Motor neuron (in vitro differentiated cells): Measurements from ENCODE around the gene TSPAN13. TPM values are rescaled to one million over a fixed set of nuclear protein-coding genes. Genes with fewer than 3 reads are reported as not detected.
"Not testable (repeated sequence)": the region's sequence is repeated elsewhere in the genome, so short reads cannot be mapped to it uniquely, and the experiment has no call there.

Source experiments
- ATAC-seq, 8 experiments: fragments of 200-7000 bp; cut with Tn5 transposase; replicated peaks in 6 of 8; 2 replicates each; pipeline ENCODE4 v1.8.0; 2021; ENCODE audit warnings: mild to moderate bottlenecking in 8 of 8, moderate library complexity in 8 of 8
- H3K27ac ChIP-seq, 2 donors: fragments of 250-450 bp; sonication (Bioruptor Pico); 2 replicates each; pipeline ENCODE4 v1.9.0; 2021; ENCODE audit warnings: antibody characterized with exemption in 2 of 2, mild to moderate bottlenecking in 2 of 2, moderate library complexity in 1 of 2
- H3K4me1 ChIP-seq, 2 donors: fragments of 250-450 bp; sonication (Bioruptor Pico); replicated peaks in 1 of 2; 2 replicates each; pipeline ENCODE4 v1.6.1; 2021; ENCODE audit warnings: antibody characterized with exemption in 2 of 2, mild to moderate bottlenecking in 2 of 2, moderate library complexity in 1 of 2
- H3K4me3 ChIP-seq, 5 donors: fragments of 250-450 bp; sonication (Bioruptor Pico); 2 replicates each; pipeline ENCODE4 v1.9.0; 2021; ENCODE audit warnings: antibody characterized with exemption in 5 of 5, mild to moderate bottlenecking in 5 of 5, moderate library complexity in 4 of 5
- WGBS, 10 experiments: fragments of 450-650 bp; shearing (Covaris generic); methylation state at CpG; one replicate each; pipeline ENCODE4 v1.0.0; 2022; 5-methylcytosine and 5-hydroxymethylcytosine counted together
- in situ Hi-C, 9 experiments: fragments of 400-800 bp; cut with MboI; loops; one replicate each; pipeline ENCODE4 v1.15.0; 2021; ENCODE audit warnings: low sequenced_read_pairs in 9 of 9, low pct_unique_long_range_greater_than_20kb in 2 of 9; ENCODE audit not compliant: unreplicated experiment in 9 of 9
- total RNA-seq, 8 experiments: library from RNA; unstranded; fragments of 300-600 nt; gene quantifications; 2 replicates each; pipeline versions ENCODE4 v1.2.3 to v1.2.4, GENCODE V29; 2022

Gene TSPAN13
- total RNA-seq, 8 experiments from 2014 or later: 0.51 to 99.1 (median 67.3) TPM

- in situ Hi-C loops: no loop called here
- Histone ChIP-seq H3K27ac (no peak overlapping the region), H3K4me3 (no peak overlapping the region), H3K4me1 (no peaks in the 10 kb centered on the region)
- ATAC-seq: no peak
- WGBS, 10 experiments: 65 to 95% (median 88%) methylated on average over 2 of the region's 2 CpGs; no CpG with 5 or more reads in 2 of the 10 experiments
Measured at GRCh38 chr7:16765436-16765859, 11.9 kb downstream of the TSPAN13 start.

DNA sequence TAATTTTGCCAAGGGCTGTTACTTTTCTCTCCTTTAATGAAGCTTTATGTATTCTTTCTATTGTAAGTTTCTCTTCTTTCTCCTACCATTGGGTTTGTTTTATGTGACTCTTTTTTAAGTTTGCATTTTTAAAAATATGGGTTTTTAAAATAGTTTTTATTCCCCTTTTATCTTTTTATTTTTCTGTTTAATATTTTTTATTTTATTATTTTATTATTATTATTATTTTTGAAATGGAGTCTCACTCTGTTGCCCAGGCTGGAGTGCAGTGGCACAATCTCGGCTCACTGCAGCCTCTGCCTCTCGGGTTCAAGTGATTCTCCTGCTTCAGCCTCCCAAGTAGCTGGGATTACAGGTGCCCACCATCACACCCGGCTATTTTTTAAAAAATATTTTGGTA lies 16.4 kb downstream of the TSPAN13 start:
- WGBS, 10 experiments: 88 to 100% (median 100%) methylated on average over 1 to 3 of the region's 3 CpGs; no CpG with 5 or more reads in 3 of the 10 experiments

GRCh38 chr7:16770657-16771329 lies 17.2 kb downstream of the TSPAN13 start:
- ATAC-seq: no peak
- in situ Hi-C loops: no loop called here
- 60 to 100% (median 90%) methylated on average over 1 to 6 of the region's 6 CpGs; no CpG with 5 or more reads in 1 of the 10 experiments for WGBS, 10 experiments
- Histone ChIP-seq H3K4me1 (no peaks in the 10 kb centered on the region), H3K27ac (no peak overlapping the region), H3K4me3 (no peak overlapping the region)

More for the DNA sequence above, 16.4 kb downstream of the TSPAN13 start:
- ATAC-seq, H3K27ac ChIP-seq, in situ Hi-C loops, H3K4me3 ChIP-seq, H3K4me1 ChIP-seq: not testable (repeated sequence)

GRCh38 chr7:16773326-16773725 lies 19.8 kb downstream of the TSPAN13 start:
- no peak for ATAC-seq
- in situ Hi-C loops: no loop called here

GRCh38 chr7:16773884-16774283 lies 20.3 kb downstream of the TSPAN13 start:
- in situ Hi-C loops: no loop called here
- no peak for ATAC-seq
- Histone ChIP-seq H3K4me3 (no peak overlapping the region), H3K27ac (no peak overlapping the region), H3K4me1 (peaks cover 3 to 6% of the 10 kb centered on the region in 2 donors)
- WGBS, 10 experiments: 81 to 100% (median 100%) methylated on average over 1 to 2 of the region's 2 CpGs; no CpG with 5 or more reads in 3 of the 10 experiments

More at GRCh38 chr7:16773326-16773725, 19.8 kb downstream of the TSPAN13 start:
- WGBS, 10 experiments: 17 to 100% (median 68%) methylated on average over 1 to 2 of the region's 2 CpGs
- Histone ChIP-seq H3K4me1 (peaks cover 0 to 2% of the 10 kb centered on the region in 2 donors), H3K27ac (no peak overlapping the region), H3K4me3 (no peak overlapping the region)

DNA sequence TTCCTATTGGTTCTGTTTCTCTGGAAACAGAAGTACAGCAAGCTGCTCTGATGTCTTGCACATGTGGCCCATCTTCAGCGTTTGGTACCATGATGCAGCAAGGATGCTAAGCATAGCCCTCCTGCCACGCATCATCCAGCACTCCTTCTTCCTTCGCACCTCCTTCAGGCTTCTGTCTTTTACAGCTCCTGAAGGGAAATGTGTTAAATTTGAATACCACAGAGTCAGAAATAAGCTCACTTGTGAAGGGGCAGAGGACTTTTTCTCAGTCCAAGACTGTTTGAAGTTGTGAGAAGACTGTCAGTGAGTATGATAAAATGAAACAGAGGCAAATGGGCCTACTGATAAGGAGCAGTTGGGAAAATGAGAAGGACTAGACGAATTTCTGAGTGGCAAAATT lies 20.7 kb downstream of the TSPAN13 start:
- Histone ChIP-seq H3K4me3 (no peak overlapping the region), H3K4me1 (peaks cover 5 to 6% of the 10 kb centered on the region in 2 donors), H3K27ac (no peak overlapping the region)
- WGBS, 10 experiments: 0 to 100% (median 82%) methylated on average over 1 to 4 of the region's 4 CpGs; no CpG with 5 or more reads in 2 of the 10 experiments
- ATAC-seq: no peak
- in situ Hi-C loops: no loop called here

GRCh38 chr7:16774986-16775385 lies 21.4 kb downstream of the TSPAN13 start:
- peaks cover 5 to 6% of the 10 kb centered on the region in 2 donors for H3K4me1 ChIP-seq
- no peak for ATAC-seq

DNA sequence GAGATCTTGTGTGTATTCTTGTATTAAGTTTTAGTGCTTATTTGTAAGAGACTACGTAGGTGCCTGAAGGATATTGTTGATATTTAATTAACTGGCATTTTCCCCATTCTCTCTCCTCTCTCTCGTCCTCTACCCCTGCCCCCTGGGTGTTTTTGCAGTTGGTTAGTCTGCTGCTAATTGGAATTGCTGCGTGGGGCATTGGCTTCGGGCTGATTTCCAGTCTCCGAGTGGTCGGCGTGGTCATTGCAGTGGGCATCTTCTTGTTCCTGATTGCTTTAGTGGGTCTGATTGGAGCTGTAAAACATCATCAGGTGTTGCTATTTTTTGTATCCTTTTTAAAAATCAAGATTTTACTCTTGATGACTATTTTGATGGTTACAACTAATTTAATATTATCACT lies 22.5 kb downstream of the TSPAN13 start:
- in situ Hi-C loops: no loop called here
- WGBS, 10 experiments: 71 to 100% (median 91%) methylated on average over 1 to 7 of the region's 7 CpGs; no CpG with 5 or more reads in 2 of the 10 experiments
- H3K27ac ChIP-seq: no peak overlapping the region
- H3K4me3 ChIP-seq: no peak overlapping the region
- H3K4me1 ChIP-seq: peaks cover 5 to 6% of the 10 kb centered on the region in 2 donors
- ATAC-seq: no peak

More at GRCh38 chr7:16774986-16775385, 21.4 kb downstream of the TSPAN13 start:
- H3K27ac ChIP-seq: no peak overlapping the region
- H3K4me3 ChIP-seq: no peak overlapping the region
- in situ Hi-C loops: no loop called here

DNA sequence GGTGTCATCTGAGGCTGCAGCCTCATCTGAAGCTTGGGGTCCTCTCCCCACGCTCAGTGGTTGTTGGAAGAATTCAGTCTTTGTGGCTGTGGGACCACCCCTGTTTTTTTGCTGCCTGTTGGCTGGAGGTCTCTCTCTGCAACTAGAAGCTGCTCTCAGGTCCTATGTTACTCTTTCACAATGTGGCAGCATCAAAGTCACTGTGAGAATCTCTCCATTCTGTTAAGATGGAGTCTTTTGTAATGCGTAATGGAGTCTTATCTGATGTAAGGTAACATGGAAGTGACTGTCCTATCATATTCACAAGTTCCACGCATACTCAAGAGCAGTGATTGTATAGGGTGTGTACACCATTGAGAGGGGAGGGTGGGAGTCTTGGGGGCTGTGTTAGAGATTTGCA lies 24.9 kb downstream of the TSPAN13 start:
- Histone ChIP-seq H3K4me1 (peaks cover 5 to 6% of the 10 kb centered on the region in 2 donors), H3K27ac (no peak overlapping the region), H3K4me3 (no peak overlapping the region)
- in situ Hi-C loops: no loop called here
- ATAC-seq: peak in 1 of 8 experiments; percentile 23
- WGBS, 10 experiments: 40 to 100% (median 85%) methylated on average over 1 to 3 of the region's 3 CpGs; no CpG with 5 or more reads in 4 of the 10 experiments

DNA sequence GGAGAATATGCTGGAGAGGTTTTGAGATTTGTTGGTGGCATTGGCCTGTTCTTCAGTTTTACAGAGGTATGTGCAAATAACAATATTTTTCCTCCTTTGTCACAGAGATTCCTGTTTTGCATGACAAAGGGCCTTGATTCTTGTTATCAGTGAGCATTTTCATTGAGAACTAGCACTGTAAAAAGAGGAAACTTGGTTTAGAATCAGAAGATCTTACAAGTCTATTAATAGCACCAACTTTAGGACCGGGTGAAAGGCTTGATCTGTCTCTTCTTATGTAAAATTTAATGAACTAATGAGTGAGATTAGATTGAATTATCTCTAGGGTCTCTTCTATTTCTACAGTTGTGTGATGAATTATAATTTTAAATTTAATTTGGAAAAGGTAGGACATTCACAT lies 25.5 kb downstream of the TSPAN13 start:
- no peak overlapping the region for H3K27ac ChIP-seq
- no peak overlapping the region for H3K4me3 ChIP-seq
- peaks cover 5 to 6% of the 10 kb centered on the region in 2 donors for H3K4me1 ChIP-seq
- in situ Hi-C loops: no loop called here
- 63 to 100% (median 81%) methylated on average over 1 of the region's 1 CpG; no CpG with 5 or more reads in 4 of the 10 experiments for WGBS, 10 experiments
- ATAC-seq: no peak

DNA sequence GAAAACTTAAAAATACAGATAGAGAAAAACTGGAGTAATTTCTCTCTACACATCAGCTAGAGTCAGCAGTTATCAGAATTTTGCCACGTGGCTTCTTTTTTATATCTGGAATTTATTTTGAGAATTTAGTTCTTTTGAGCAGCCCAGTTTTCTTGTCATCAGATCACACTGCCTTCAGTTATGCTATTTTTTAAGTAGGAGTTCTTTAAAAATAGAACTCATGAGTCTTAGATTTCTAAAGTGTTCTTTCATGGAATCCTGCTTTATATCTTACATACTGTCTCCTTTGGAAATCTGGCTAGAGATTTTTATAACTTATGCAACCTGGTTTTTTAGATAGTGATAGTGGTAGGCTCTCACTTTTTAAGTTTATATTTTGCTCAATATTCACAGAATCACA lies 27.0 kb downstream of the TSPAN13 start:
- H3K4me1 ChIP-seq: peaks cover 5 to 6% of the 10 kb centered on the region in 2 donors
- WGBS, 10 experiments: 0 to 100% (median 67%) methylated on average over 1 of the region's 1 CpG; no CpG with 5 or more reads in 2 of the 10 experiments
- no peak for ATAC-seq
- H3K4me3 ChIP-seq: no peak overlapping the region
- in situ Hi-C loops: no loop called here
- no peak overlapping the region for H3K27ac ChIP-seq

DNA sequence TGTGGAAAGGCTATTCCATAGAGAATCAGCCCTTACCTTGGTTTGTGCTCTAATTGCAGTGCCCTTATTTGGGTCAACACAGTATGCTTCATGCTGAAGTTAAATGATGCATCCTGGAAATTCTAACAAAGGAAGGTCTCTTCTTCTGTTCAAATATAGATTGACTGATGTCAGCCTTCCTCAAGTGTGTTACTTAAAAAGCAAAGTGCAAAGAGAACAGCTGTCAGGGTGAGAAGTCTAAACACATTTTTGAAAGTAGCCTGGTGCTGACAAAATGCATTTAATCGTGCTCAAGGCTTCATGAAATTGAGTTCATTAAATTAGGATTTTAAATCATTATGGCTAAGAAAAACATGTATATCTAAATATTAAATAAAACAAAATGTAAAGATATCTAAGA lies 31.8 kb downstream of the TSPAN13 start:
- WGBS, 10 experiments: 21 to 100% (median 75%) methylated on average over 1 of the region's 1 CpG; no CpG with 5 or more reads in 2 of the 10 experiments
- H3K4me1 ChIP-seq: no peaks in the 10 kb centered on the region
- no peak overlapping the region for H3K27ac ChIP-seq
- in situ Hi-C loops: no loop called here
- H3K4me3 ChIP-seq: no peak overlapping the region
- no peak for ATAC-seq

GRCh38 chr7:16785846-16786245 lies 32.3 kb downstream of the TSPAN13 start:
- in situ Hi-C loops: no loop called here
- Histone ChIP-seq H3K4me3 (no peak overlapping the region), H3K4me1 (no peaks in the 10 kb centered on the region), H3K27ac (no peak overlapping the region)
- no peak for ATAC-seq
- WGBS, 10 experiments: 50 to 100% (median 81%) methylated on average over 1 to 2 of the region's 2 CpGs; no CpG with 5 or more reads in 3 of the 10 experiments

DNA sequence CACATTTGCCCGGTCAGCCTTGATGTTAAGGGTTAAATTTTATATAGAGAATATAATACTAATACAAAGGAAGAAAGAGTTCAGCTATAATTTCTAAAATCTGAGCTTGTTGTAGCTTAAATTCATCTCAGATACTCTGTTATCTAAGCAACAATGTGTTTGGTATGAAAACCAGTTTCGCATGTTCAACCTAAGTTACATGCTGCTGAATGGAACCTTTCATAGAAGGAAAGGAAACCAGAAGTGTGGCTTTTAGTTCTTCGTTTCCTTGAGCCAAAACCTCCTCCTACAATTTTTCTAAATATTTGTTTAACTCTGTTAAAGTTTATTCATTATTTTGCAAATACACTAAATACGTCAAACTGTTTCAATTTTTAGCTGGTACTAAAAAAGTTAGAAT lies 32.7 kb downstream of the TSPAN13 start:
- Histone ChIP-seq H3K4me1 (no peaks in the 10 kb centered on the region), H3K27ac (no peak overlapping the region), H3K4me3 (no peak overlapping the region)
- in situ Hi-C loops: no loop called here
- no peak for ATAC-seq
- 53 to 100% (median 89%) methylated on average over 1 to 4 of the region's 4 CpGs for WGBS, 10 experiments
